Measurements from ENCODE around the gene SIRPB2.

Gene SIRPB2

GRCh38 chr20:1517010-1517409 lies 25.8 kb upstream of the SIRPB2 start:
- TF ChIP-seq CTCF (IDR thresholded peaks at IDR 0.05; ENCODE audit: low read length, missing control alignments), result no peak
- no peak for DNase-seq (ENCODE audit: low read depth)
- no peak overlapping the region for H3K4me3 ChIP-seq (replicated peaks; ENCODE audit: low read depth, low read length)

GRCh38 chr20:1513801-1514200 lies 22.6 kb upstream of the SIRPB2 start:
- no peak overlapping the region for H3K4me3 ChIP-seq (replicated peaks; ENCODE audit: low read depth, low read length)
- TF ChIP-seq CTCF (IDR thresholded peaks at IDR 0.05; ENCODE audit: low read length, missing control alignments), result no peak
- DNase-seq (ENCODE audit: low read depth), result no peak

- no peak overlapping the region for H3K4me3 ChIP-seq (replicated peaks; ENCODE audit: low read depth, low read length)
- TF ChIP-seq CTCF (IDR thresholded peaks at IDR 0.05; ENCODE audit: low read length, missing control alignments), result peak; percentile 54
- DNase-seq (ENCODE audit: low read depth), result peak; percentile 38
Observed at GRCh38 chr20:1509237-1509636, 18.0 kb upstream of the SIRPB2 start.

- H3K4me3 ChIP-seq (replicated peaks; ENCODE audit: low read depth, low read length), result no peak overlapping the region
- DNase-seq (ENCODE audit: low read depth), result no peak
- no peak for TF ChIP-seq CTCF (IDR thresholded peaks at IDR 0.05; ENCODE audit: low read length, missing control alignments)
Observed at GRCh38 chr20:1508574-1508973, 17.4 kb upstream of the SIRPB2 start.

- H3K4me3 ChIP-seq (replicated peaks; ENCODE audit: low read depth, low read length), result no peak overlapping the region
- no peak for DNase-seq (ENCODE audit: low read depth)
- no peak for TF ChIP-seq CTCF (IDR thresholded peaks at IDR 0.05; ENCODE audit: low read length, missing control alignments)
Observed at GRCh38 chr20:1507276-1507675, 16.1 kb upstream of the SIRPB2 start.

GRCh38 chr20:1505871-1506270 lies 14.7 kb upstream of the SIRPB2 start:
- no peak for DNase-seq (ENCODE audit: low read depth)
- no peak for TF ChIP-seq CTCF (IDR thresholded peaks at IDR 0.05; ENCODE audit: low read length, missing control alignments)
- no peak overlapping the region for H3K4me3 ChIP-seq (replicated peaks; ENCODE audit: low read depth, low read length)

GRCh38 chr20:1505361-1505760 lies 14.1 kb upstream of the SIRPB2 start:
- H3K4me3 ChIP-seq (replicated peaks; ENCODE audit: low read depth, low read length), result no peak overlapping the region
- DNase-seq (ENCODE audit: low read depth), result no peak
- TF ChIP-seq CTCF (IDR thresholded peaks at IDR 0.05; ENCODE audit: low read length, missing control alignments), result no peak

Data from fibroblast of pulmonary artery (primary cell).